ENCODE results near the gene STAT6.

DNA sequence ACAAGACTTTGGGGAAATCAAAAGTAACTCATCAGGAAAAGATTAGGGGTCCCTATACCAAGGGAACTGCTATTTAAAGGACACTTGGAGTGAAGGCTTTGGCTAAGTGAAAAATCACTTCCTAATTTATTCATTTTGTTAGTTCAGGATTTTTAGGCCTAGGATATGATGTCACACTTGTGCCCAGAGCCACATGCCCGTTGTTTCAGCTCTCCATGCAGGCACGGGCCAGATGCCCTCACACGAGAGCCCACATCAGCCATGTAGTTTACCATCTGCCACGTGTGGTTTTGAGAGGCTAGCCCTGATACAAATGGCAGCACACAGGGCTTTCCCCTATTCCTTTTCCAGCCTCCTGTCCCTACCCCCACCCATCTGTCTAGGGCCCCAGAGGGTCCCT lies 48.1 kb upstream of the STAT6 start:
- no peak for TF ChIP-seq EP300 (IDR thresholded peaks at IDR 0.05)
- TF ChIP-seq POLR2A (IDR thresholded peaks at IDR 0.05) = no peak
- TF ChIP-seq CTCF (IDR thresholded peaks at IDR 0.05) = no peak
- no peak for TF ChIP-seq POLR2AphosphoS5 (IDR thresholded peaks at IDR 0.05)
